Measurements from ENCODE around the gene KLHL21.

Gene KLHL21

DNA sequence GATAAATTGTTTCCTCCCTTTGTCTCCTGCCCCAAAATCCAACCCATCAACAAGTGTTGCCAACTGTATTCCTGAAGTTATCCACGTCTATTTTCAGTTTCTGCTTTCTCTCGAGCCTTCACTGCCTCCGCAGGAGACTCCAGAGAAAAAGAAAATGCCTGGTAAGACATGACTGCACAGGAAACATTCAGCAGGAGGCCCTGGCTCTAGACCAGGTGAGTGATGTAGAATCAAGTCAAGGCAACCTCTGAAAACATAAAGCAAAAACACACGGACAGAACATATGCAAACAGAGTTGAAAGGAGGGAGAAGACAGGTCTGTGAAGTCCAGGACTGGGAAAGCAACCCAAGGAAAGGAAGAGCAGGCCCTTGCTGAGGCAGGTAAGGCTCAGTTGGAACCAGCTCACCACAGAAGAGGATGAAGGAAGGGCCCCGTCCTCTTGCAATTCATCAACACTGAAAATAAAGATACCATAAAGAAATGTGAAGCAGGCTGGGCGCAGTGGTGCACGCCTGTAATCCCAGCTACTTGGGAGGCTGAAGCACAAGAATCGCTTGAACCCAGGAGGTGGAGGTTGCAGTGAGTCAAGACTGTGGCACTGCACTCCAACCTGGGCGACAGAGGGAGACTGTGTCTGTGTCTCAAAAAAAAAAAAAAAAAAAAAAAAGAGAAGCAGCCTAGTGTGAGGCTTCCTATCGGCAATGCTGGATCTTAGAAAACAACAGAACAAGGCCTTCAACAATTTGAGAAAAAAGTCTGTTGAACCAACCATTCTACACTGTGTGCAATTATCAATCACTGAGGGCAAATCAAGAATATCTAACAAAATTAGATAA is 57.2 kb downstream of the KLHL21 start:
- no peak for DNase-seq (ENCODE audit: low spot score)
- TF ChIP-seq, protein P1, sequence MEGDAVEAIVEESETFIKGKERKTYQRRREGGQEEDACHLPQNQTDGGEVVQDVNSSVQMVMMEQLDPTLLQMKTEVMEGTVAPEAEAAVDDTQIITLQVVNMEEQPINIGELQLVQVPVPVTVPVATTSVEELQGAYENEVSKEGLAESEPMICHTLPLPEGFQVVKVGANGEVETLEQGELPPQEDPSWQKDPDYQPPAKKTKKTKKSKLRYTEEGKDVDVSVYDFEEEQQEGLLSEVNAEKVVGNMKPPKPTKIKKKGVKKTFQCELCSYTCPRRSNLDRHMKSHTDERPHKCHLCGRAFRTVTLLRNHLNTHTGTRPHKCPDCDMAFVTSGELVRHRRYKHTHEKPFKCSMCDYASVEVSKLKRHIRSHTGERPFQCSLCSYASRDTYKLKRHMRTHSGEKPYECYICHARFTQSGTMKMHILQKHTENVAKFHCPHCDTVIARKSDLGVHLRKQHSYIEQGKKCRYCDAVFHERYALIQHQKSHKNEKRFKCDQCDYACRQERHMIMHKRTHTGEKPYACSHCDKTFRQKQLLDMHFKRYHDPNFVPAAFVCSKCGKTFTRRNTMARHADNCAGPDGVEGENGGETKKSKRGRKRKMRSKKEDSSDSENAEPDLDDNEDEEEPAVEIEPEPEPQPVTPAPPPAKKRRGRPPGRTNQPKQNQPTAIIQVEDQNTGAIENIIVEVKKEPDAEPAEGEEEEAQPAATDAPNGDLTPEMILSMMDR (IDR thresholded peaks at IDR 0.05; ENCODE audit: extremely low read depth, missing control alignments) = no peak

DNA sequence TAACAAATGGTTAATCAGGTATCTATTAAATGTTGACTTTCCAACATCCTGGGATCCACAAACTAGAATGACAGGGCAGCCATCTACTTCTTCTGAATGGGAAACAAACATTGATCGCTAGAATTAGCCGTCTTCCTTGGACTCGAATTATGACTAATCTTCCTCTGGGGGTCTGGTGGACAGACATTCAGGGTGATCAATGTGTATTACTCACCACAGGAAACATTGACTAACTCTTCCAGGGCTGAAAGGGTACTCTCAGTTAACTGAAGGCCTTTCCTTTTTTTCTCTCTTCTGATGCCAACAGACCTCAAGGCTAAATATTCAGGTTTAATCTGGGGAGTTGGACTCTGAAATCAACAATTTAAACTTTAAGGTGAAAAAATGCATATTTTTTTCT is 57.8 kb downstream of the KLHL21 start:
- no peak for DNase-seq (ENCODE audit: low spot score)
- TF ChIP-seq, protein P1 (IDR thresholded peaks at IDR 0.05; ENCODE audit: extremely low read depth, missing control alignments) = no peak

Measured in GM20000 (cell line).